ENCODE results near the gene MRPS5. TPM values are rescaled to one million over a fixed set of nuclear protein-coding genes. Genes with fewer than 3 reads are reported as not detected.
"Not testable (repeated sequence)": the region's sequence is repeated elsewhere in the genome, so short reads cannot be mapped to it uniquely, and the experiment has no call there.

MRPS5 gene
- 84.7 and 91.1 TPM in 2 replicates for total RNA-seq (2014; rRNA removed; shearing (Covaris generic))
- polyA plus RNA-seq (2015; cell fraction: cytosol; rRNA removed), result 53.1 and 55.8 TPM in 2 replicates
- polyA plus RNA-seq (2015; cell fraction: nucleus; rRNA removed), result 95.0 and 102 TPM in 2 replicates

DNA sequence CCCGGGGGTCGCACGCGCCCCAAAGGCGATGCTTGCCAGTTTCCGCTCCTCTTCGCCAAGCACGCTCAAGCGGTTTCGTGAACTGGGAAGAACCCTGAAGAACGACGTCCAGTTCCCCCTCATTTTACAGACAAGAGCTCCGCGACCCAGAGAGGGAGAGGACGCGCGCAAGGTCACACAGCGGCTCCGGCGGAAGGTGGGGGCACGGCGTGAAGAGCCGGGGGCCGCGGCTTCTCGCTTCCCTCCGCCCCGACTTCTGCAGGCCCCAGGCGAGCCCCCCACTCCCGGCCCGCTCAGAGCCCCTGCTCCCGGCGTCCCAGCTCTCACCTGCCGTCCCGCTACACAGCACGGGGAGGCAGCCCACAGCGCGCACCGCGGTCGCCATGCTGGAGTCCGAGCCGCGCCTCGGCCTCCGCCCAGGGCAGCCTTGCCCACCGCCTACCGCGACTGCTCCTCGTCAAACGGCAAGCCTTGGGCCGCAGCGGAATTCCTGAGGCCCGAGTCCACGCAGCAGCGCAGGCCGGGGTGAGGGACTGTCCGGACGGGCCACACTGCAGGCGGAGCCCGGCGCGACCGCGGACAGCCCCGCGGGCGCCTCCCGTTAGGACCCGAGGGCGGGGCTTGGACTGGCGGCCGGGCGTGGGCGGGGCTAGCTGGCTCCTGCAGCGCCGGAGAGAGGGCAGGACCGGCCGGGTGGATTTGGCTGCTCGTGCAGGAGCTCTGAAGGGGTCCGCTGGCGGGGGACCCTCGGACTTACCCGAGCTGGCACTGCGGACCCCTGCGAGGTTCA lies at the start of gene MRPS5:
TSS of gene MRPS5 (minus strand) at position 402 of the 790 bp plus-strand sequence. CDS start at position 385, 17 bp downstream.
- peak; percentile 65 for DNase-seq (ENCODE audit: low read depth)

DNA sequence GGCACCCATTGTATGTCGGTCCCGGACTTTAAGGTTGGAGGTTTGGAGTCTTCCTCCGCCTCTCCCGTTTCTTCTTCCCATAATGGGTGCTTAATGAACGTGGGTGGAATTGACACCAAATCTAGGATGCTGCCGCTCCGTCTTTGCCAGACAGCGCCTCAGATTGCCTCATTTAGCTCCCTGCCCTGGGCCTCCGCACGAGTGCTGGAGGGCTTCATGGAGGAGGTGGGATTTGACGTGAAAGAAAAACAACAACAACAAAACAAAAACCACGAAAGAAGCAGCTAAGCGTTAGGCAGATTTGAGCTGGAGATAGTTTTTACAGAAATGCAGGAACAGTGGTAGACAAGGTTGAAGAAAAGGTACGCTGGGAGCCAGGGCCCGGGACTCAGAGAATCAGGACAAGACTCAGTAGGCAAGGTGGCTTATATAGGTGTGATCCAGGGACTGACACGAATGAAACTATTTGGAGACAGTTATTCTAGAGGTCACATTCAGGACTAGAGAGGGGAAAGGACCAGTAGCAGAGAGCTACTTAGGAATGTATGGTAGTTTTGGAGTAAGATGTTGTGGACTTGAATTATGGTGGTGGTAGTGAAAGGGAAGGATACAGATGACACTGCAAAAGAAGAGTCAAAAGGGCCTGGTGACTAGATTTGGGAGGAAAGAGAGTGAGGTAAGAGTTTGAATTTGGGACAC lies 44.6 kb upstream of the MRPS5 start:
- no peak for DNase-seq (ENCODE audit: low read depth)

DNA sequence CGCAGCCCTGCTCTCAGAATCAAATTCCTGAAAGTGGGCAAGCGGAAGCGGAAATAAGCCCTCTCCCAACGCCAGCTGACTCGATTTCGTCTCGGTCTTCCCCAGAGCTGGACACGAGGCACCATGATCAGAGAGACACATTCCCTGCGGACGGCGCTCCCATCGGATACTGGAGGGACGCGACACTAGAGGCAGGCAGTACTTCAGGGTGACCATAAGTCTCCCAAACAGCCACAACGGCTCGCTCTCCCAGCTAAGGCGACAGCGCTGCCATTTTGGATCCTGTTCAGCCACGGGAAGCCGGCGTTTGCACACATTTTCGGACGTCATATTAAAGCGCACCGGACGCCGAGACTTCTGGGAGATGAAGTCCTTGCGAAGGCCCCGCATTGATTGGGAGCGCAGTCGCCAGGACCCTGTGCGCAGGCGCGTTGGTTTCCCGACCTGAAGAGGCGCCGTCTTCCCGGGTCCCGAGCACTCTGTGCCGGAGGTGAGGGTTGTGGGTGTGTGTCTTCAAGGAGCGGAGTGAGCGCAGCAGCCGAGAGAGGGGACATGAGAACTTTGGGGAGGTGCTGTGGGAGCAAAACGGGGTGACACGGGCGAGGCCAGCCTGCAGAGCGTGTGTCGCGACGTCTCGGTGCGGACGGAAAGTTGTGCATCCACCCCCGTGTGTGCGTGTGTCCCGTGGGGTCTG lies 43.9 kb upstream of the MRPS5 start, which contains the start of gene ZNF2:
TSS of gene ZNF2 (plus strand) at position 439 of the 694 bp plus-strand sequence. CDS start 10,418 bp downstream, outside the sequence.
- peak; percentile 94 for DNase-seq (ENCODE audit: low read depth)

DNA sequence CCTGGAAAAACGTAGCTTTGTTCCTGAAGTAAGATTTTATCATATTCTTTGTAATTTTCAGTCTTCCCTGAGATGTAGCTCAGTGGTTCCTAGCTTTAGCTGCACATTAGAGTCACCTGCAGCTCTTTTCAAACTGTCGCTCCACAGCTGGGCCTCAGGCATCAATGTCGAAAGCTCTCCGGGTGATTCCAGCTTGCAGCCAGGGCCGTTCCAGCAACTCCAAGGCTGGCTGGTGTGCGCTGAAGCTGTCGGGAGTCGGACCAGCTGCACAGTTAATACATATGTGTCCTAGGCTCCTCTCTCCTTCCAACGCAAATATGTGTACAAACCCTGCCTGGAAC lies 43.4 kb upstream of the MRPS5 start:
- no peak for DNase-seq (ENCODE audit: low read depth)

DNA sequence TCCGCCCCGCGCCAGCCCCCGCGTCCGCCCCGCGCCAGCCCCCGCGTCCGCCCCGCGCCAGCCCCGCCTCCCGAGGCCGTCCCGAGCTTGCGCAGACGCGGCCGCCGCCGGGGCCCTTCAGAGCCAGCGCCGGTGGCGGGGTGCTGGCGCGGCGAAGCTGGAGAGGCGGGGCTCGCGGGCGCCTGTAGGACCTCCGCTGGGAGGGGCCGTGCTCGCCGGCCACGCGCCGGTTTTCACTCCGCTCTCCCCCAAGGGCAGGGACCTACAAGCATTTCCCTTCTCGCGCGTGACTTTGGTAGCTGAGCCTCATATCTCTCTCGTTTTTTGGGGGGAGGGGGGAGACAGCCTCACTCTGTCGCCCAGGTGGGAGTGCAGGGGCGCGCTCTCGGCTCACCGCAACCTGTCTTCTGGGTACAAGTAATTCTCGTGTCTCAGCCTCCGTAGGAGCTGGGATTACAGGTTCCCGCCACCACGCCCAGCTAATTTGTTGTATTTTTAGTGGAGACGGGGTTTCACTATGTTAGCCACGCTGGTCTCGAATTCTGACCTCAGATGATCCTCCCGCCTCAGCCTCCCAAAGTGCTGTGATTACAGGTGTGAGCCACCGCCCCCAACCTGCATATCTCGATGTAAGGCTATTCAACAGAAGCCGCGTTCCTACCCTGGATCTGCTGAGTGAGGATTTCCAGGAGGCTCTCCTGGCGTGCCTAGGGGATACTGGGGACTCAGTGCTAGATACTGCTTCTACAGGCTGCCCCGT lies 38.3 kb upstream of the MRPS5 start, which contains the start of gene ZNF514:
TSS of gene ZNF514 (minus strand) at position 159 of the 760 bp plus-strand sequence. CDS start 6,595 bp downstream, outside the sequence.
- no peak for DNase-seq (ENCODE audit: low read depth)

DNA sequence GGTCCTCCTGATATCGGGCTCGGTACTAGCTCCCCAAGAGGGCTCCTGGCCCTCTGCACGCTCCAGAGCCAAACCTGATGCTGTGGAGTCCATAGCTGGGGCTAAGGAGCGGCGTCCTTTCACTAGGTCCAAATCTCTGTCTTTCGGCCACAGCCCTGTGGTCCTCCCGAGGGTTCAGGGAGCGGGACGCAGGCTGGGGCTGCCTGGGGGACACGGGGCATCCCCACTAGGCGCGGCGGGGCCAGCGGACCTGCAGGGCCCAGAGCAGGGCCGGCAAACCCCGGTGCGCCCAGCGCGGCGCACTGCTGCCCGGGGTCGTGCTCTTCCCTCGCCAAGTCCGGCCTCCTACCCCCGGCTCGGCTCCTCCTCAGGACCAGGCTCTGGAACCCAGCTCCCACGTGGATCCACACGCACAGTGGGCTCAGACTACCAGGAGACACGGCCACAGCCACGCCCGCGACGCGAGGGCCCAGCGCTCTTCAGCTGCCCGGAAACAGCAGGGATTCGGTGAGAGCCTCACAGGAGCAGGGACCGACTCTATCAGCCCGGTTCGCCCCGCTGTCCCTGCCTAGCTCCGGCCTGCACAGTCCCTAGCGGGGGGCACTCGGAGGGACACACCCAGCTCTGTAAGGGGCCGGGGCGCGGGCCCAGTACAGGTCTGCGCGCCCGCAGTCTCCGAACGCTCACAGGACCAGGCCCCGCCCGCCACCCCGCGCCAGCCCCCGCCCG lies 37.4 kb upstream of the MRPS5 start:
- DNase-seq (ENCODE audit: low read depth), result no peak

DNA sequence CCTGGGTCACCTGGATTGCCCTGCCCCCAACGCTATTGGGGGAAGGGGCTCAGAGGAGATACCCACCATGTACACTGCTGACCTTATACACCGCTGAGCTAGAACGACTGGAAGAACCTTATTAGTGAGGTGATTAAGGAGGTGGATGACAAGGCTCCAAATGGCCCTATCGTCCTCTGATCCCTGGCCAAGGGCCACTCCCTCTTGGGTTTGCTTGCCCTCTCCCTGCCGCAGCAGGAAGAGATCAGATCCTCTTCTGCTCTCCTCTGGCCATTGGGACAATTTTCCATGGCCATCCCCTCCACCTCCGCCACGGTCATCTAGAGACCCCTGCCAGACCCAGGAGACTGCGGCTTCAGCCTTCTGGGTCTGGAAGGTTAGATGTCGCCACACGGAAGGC lies 36.8 kb upstream of the MRPS5 start:
- no peak for DNase-seq (ENCODE audit: low read depth)

DNA sequence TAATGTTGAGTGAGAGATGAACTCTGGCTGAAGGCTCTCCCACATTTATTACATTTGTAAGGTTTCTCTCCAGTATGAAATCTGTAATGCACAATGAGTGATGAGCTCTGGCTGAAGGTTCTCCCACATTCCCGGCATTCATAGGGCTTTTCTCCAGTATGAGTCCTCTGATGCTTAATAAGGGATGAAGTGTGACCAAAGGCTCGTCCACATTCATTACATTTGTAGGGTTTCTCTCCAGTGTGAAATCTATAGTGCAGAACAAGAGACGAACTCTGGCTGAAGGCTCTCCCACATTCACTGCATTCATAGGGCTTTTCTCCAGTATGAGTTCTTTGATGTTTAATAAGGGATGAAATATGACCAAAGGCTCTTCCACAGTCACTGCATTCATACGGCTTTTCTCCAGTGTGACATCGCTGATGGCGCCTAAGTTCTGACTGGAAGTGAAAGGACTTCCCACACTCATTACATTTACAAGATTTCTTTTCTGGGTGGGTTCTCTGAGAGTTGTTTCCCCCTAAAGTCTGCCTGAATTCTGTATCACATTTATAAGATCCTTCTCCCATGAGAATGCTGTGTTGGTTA lies 27.9 kb upstream of the MRPS5 start:
- DNase-seq (ENCODE audit: low read depth), result no peak

DNA sequence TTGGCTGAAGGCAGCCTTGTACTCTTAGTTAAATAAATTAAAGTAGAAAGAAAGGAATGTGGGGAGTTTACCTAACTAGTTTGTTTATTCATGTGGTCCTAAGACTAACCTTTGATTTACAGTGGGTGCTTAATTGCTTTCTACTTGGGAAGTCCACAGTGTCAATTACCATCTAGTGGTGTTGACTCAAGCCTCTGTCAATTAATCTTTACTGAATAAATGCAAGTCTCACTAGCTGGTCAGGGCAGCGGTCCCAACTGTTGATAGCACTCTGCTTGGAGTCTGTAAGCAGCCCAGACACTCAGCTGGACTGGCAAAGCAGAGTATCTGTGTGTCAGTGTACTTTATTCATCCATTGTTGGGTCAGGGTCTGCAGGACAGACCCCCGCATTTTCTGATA lies 22.2 kb upstream of the MRPS5 start:
- DNase-seq (ENCODE audit: low read depth), result no peak

DNA sequence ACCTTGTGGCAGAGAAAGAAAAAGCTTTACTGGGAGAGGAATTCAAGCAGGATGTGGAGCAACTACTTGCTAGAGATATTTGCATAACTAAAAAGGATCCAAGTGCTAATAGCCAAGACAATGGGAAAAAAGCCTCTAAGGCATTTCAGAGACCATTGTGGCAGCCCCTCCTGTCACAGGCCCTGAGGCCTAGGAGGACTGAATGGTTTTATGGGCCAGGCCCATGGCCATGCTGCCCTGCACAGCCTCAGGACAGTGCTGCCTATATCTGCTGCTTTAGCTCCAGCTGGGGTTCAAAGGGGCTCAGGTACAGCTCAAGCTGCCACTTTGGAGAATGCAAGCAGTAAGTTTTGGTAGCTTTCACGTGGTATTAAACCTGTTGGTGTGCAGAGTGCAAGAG lies 17.1 kb upstream of the MRPS5 start:
- no peak for DNase-seq (ENCODE audit: low read depth)

DNA sequence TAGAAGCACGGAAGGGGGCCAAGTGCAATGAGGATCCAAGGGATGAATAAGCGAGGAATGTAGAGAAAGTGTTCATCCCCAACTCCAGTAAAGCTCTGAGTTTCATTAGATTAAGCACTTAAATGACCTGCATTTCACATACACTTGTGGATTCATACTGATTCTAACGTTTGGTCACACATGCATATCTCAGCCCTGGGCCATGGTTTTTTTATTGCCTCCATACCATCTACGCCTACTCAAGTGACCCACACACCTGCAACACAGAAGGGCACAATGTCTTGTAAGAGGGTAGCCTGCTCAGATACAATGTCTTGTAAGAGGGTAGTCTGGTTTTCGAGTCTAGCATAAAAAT lies 566 bp upstream of the MRPS5 start:
- no peak for DNase-seq (ENCODE audit: low read depth)

DNA sequence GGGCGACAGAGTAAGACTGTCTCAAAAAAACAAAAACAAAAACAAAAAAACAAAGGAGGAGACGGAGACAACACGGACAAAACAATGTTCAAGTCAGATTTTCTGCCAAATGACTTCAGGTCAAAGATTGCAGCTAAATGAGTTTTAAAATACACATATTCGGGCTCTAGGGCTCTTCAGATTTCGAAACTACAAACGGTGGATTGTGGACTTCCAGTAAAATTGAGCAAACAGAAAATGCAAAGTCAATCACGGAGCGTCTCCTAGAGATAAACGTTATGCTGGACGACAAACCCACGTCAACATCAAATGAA lies 558 bp downstream of the MRPS5 start:
- no peak for DNase-seq (ENCODE audit: low read depth)

DNA sequence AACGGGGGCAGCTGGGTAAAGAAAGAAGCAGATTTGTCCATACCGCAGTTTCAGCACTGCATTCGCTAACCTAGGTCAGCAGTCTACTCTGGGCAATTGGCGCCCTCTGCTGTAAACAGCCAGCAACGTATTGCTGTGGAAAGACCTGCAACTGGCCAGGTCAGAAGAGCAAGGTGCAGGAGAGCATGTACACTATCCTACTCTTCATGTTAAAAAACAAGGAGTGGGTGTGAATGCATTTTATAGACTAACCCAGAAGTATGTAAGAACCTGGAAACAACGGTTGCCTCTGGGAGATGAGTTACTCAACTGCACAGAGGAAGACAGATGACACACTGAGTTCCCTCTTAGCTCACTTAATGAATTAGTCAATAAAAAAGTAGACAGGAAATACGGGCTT lies 6.2 kb downstream of the MRPS5 start:
- peak; percentile 30 for DNase-seq (ENCODE audit: low read depth)

DNA sequence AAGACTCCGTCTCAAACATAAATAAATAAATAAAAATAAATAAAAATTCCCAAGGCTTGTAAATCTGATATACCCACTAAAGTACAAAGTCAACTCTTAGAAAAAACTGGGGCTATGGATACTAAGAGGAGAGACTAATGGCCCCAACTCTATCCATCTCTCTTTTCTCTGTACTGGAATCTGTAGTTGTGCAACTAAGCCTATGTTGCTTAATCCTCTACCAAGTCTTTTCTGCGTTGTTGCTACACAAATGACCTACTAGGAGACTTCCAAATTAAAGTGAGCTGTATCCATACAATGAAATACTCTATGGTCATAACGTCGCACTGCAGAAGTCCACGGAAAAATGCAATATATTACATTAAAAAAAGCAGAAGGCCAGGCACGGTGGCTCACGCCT lies 8.1 kb downstream of the MRPS5 start:
- DNase-seq (ENCODE audit: low read depth), result no peak

DNA sequence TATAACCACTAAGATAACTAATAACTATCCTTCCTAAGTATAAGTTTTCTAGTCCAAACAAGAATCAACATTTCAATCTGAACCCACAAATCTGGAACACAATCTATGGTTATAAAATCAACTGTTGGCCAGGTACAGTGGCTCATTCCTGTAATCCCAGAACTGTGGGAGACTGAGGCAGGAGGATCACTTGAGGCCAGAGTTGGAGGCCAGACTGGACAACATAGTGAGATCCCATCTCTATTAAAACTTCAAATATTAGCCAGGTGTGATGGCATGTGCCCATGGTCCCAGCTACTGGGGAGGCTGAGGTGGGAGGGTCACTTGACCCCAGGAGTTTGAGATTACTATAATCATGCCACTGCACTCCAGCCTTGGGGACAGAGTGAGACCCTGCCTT lies 11.2 kb downstream of the MRPS5 start:
- DNase-seq (ENCODE audit: low read depth), result no peak

DNA sequence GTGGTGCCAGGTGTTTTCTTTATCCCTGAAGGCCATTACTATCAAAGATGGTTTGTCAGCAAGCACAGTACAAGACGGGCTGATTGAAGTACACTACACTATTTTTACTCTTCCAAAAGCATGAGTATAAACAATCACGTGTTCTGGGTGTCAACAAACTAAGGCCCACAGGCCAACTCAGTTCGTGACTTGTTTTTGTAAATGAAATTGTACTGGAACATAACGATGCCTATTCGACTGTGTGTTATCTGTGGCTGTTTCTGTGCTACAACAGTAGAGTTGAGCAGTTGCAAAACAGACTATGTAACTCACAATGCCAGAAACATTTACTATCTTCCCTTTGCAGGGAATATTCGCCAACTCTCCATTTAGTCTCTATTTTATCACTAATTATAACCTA lies 12.3 kb downstream of the MRPS5 start:
- DNase-seq (ENCODE audit: low read depth), result no peak

DNA sequence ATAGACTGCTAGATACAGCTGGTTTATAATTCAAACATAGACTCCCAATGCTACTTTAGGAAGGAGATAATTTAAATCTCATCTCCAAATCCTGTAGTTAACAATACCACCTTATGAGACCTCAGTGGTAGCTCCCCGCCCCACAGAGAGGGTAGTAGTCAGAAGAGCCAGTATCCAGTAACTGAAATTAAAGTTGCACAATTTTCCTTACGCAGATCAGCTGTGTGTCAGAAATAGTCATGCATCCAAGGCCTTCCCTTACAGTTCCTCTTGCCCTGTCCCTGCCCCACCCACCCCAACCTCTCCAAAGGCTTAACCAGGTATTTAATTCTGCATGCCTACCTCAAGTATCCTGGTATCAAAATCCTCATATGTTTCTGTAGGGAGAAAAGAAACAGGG lies 15.5 kb downstream of the MRPS5 start:
- no peak for DNase-seq (ENCODE audit: low read depth)

DNA sequence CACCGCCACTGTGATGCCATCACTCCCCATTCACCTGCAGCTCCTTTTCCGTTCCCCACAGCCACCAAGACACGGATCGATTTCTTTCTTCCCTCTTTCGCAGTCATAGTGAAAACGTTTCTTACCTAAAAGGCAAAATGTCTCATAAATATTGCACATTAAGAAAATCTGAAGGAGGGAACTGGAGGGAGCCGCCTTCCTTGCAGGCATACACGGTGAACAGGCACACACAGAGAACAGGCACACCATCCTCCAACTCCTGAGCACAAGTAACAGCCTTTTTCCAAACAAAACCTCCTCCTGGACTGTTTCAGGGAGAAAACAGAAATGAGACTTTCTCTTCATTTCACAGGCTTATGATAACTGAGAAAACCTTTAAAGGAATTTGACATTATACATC lies 17.0 kb downstream of the MRPS5 start:
- DNase-seq (ENCODE audit: low read depth), result no peak

DNA sequence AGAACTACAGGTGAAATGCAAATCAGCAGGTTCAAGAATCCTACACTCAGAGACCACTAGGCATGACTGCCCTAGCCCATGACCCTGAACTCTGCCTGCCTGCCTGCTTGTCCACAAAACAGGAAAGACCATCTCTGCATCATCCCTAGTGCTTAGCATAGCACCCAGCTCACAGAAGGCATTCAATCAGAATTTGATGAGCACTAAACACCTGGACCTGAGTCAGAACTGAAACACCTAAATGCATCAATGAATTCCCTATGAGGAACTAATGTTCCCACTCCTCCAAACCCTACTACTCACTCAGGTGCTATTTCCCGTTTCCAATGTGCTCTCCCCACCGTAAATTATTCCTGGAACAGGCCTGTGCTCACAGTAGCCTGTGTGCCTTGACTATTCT lies 21.7 kb downstream of the MRPS5 start:
- no peak for DNase-seq (ENCODE audit: low read depth)

DNA sequence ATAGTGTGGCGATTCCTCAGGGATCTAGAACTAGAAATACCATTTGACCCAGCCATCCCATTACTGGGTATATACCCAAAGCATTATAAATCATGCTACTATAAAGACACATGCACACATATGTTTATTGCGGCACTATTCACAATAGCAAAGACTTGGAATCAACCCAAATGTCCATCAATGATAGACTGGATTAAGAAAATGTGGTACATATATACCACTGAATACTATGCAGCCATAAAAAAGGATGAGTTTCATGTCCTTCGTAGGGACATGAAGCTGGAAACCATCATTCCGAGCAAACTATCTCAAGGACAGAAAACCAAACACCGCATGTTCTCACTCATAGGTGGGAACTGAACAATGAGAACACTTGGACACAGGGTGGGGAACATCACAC lies 23.3 kb downstream of the MRPS5 start:
- not testable (repeated sequence) for DNase-seq (ENCODE audit: low read depth)
